ENCODE data around the gene USP6NL.

USP6NL gene

DNA sequence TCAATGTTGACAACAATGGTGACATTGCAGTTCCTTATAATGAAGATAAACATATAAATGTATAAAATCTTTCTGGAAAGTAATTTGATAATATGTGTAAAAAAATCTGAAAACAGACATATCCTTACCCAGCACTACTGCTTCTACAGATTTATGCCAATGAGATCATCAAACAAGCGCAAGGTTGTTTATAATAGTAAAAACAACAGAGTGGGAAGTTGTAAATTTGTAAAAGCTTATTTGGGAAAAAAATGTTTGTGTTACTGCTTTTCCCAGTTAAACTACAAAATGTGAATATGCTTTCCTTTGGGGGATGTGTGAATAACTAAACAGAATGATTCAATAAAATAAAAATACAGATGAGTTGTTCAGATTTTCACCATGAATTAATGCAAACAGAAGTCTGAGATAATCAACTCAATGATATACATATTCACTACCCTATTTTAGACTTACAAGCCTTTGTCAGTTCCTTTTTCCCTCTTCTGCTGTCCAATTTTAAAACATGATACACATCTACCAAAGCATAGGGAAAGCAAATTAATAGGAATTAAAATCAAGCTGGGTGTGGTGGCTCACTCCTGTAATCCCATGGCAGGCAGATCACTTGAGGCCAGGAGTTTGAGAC is 82.1 kb downstream of the USP6NL start:
- no peaks in the 10 kb centered on the region for H3K27me3 ChIP-seq
- no peaks in the 10 kb centered on the region for H3K9me3 ChIP-seq
- no peaks in the 10 kb centered on the region for H3K4me1 ChIP-seq
- TF ChIP-seq, protein P1, sequence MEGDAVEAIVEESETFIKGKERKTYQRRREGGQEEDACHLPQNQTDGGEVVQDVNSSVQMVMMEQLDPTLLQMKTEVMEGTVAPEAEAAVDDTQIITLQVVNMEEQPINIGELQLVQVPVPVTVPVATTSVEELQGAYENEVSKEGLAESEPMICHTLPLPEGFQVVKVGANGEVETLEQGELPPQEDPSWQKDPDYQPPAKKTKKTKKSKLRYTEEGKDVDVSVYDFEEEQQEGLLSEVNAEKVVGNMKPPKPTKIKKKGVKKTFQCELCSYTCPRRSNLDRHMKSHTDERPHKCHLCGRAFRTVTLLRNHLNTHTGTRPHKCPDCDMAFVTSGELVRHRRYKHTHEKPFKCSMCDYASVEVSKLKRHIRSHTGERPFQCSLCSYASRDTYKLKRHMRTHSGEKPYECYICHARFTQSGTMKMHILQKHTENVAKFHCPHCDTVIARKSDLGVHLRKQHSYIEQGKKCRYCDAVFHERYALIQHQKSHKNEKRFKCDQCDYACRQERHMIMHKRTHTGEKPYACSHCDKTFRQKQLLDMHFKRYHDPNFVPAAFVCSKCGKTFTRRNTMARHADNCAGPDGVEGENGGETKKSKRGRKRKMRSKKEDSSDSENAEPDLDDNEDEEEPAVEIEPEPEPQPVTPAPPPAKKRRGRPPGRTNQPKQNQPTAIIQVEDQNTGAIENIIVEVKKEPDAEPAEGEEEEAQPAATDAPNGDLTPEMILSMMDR (IDR thresholded peaks at IDR 0.05; ENCODE audit: low read depth, low read length) = no peak
- no peaks in the 10 kb centered on the region for H3K36me3 ChIP-seq
- no peak overlapping the region for H3K4me3 ChIP-seq (ENCODE audit: low read depth, low read length)
- DNase-seq = no peak

- Histone ChIP-seq H3K36me3 (no peaks in the 10 kb centered on the region), H3K9me3 (no peaks in the 10 kb centered on the region), H3K27me3 (no peaks in the 10 kb centered on the region), H3K4me1 (no peaks in the 10 kb centered on the region), H3K4me3 (ENCODE audit: low read depth, low read length) (no peak overlapping the region)
- TF ChIP-seq, protein P1 (IDR thresholded peaks at IDR 0.05; ENCODE audit: low read depth, low read length) = no peak
- no peak for DNase-seq
Measured at GRCh38 chr10:11528286-11528685, 83.2 kb downstream of the USP6NL start.

DNA sequence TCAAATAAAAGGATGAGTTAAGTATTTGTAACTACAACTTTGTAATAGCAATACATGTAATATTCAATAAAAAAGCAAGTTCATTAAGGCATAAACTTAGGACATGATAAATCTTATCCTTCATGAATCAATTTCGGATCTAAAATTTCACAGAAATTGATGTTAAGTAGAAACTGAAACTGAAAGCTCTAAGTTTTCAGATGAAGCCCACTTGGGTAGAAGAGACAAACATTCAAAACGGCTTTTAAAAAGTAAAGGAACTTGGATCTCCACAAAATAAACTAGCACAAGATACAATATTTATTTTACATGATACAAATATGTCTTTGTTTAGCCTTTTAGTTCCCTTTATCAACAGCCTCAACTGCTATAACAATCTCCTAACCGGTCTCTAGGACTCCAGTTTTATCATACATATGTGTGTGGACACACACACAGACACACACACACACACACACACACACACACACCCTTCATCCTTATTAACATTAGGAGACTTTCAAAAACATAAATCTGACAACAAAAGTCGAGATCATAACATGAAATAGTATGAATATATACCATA is 83.7 kb downstream of the USP6NL start:
- TF ChIP-seq, protein P1 (IDR thresholded peaks at IDR 0.05; ENCODE audit: low read depth, low read length) = no peak
- Histone ChIP-seq H3K27me3 (no peaks in the 10 kb centered on the region), H3K4me1 (no peaks in the 10 kb centered on the region), H3K36me3 (no peaks in the 10 kb centered on the region), H3K9me3 (no peaks in the 10 kb centered on the region), H3K4me3 (ENCODE audit: low read depth, low read length) (no peak overlapping the region)
- DNase-seq = no peak

DNA sequence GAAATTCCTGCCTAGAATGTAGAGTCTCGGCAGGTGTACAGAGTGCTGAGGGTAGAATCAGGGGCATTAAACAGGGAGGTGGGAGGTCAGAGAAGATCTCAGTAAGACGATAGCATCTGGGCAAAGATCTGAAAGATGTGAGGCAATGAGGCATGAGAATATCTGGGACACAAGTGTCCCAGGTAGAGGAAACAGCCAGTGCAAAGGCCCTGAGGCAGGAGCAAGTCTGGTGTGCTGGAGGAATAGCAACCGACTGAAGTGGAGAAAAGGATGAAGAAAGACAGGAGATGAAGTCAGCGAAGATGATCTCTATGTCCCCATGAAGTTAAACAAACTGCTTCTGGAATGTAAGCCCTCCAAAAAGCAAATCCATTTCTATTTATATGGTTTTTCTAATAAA is 84.4 kb downstream of the USP6NL start:
- no peaks in the 10 kb centered on the region for H3K4me1 ChIP-seq
- no peaks in the 10 kb centered on the region for H3K36me3 ChIP-seq
- H3K27me3 ChIP-seq = no peaks in the 10 kb centered on the region
- no peak for DNase-seq
- H3K4me3 ChIP-seq (ENCODE audit: low read depth, low read length) = no peak overlapping the region
- no peaks in the 10 kb centered on the region for H3K9me3 ChIP-seq
- TF ChIP-seq, protein P1 (IDR thresholded peaks at IDR 0.05; ENCODE audit: low read depth, low read length) = no peak

- TF ChIP-seq, protein P1 (IDR thresholded peaks at IDR 0.05; ENCODE audit: low read depth, low read length) = no peak
- Histone ChIP-seq H3K36me3 (no peaks in the 10 kb centered on the region), H3K4me3 (ENCODE audit: low read depth, low read length) (no peak overlapping the region), H3K9me3 (no peaks in the 10 kb centered on the region), H3K4me1 (no peaks in the 10 kb centered on the region), H3K27me3 (no peaks in the 10 kb centered on the region)
- no peak for DNase-seq
Measured at GRCh38 chr10:11525503-11525902, 85.9 kb downstream of the USP6NL start.

GRCh38 chr10:11522821-11523245 is 88.6 kb downstream of the USP6NL start:
- H3K27me3 ChIP-seq = no peaks in the 10 kb centered on the region
- TF ChIP-seq, protein P1 (IDR thresholded peaks at IDR 0.05; ENCODE audit: low read depth, low read length) = no peak
- no peaks in the 10 kb centered on the region for H3K4me1 ChIP-seq
- H3K4me3 ChIP-seq (ENCODE audit: low read depth, low read length) = no peak overlapping the region
- no peaks in the 10 kb centered on the region for H3K9me3 ChIP-seq
- DNase-seq = no peak
- no peaks in the 10 kb centered on the region for H3K36me3 ChIP-seq

Measured in BE2C (cell line).